GM12878 (cell line): ENCODE measurements around the gene NCS1. TPM values are rescaled to one million over a fixed set of nuclear protein-coding genes. Genes with fewer than 3 reads are reported as not detected.

ENCODE experiments used
- ATAC-seq: fragments of 200-7000 bp; cut with Tn5 transposase; 3 replicates; pipeline ENCODE4 v1.9.1; 2020; ENCODE audit warnings: mild to moderate bottlenecking, moderate library complexity
- BruUV-seq: library from RNA; stranded (reverse); fragments of 400-500 nt; replicated peaks from 2 replicates; lab custom pipeline; 2021; lab: Mats Ljungman, UMichigan
- CTCF ChIA-PET: fragments of 300-600 bp; sonication (Branson Sonifier 250); formaldehyde crosslinking; extraction: SDS; loops from one replicate; lab custom pipeline; 2021; ENCODE audit warnings: inconsistent platforms; lab: Yijun Ruan, JAX
- POLR2A ChIA-PET: fragments of 350-600 bp; formaldehyde crosslinking; extraction: SDS; loops from one replicate; lab custom pipeline; 2021; ENCODE audit warnings: inconsistent platforms; lab: Charles Lee
- RAD21 ChIA-PET: fragments of 300-600 bp; sonication (Branson Sonifier 250); formaldehyde crosslinking; loops from one replicate; lab custom pipeline; 2023; ENCODE audit warnings: antibody characterized with exemption; ENCODE audit not compliant: unreplicated experiment; lab: Charles Lee
- SMC1A ChIA-PET: fragments of 300-600 bp; sonication (Branson Sonifier 250); formaldehyde crosslinking; loops from one replicate; lab custom pipeline; 2023; ENCODE audit not compliant: unreplicated experiment, uncharacterized antibody; lab: Charles Lee
- DNase-seq: peaks from one replicate; pipeline ENCODE4 v3.0.0-alpha.2; 2011; ENCODE audit warnings: low read depth, low spot score
- FAIRE-seq: peaks from 3 replicates; lab custom pipeline; 2011; peaks lifted over from hg19 to GRCh38; lab: Jason Lieb, UNC
- H2AFZ ChIP-seq: 2 replicates; pipeline ENCODE4 v1.6.0; 2011; ENCODE audit warnings: low read depth, low read length, control low read depth; ENCODE audit not compliant: control insufficient read depth
- H3K27ac ChIP-seq: 2 replicates; pipeline ENCODE4 v1.5.1; 2011; ENCODE audit warnings: control low read depth; ENCODE audit not compliant: control insufficient read depth, insufficient read depth
- H3K27me3 ChIP-seq, 2 experiments: replicated peaks in 1 of 2; 2 replicates each; pipeline versions ENCODE4 v1.6.0 to v1.6.1; 2011; ENCODE audit warnings: low read length in 1 of 2; ENCODE audit not compliant: control insufficient read depth in 2 of 2, insufficient read depth in 2 of 2
- H3K36me3 ChIP-seq, 2 experiments: 2 replicates each; pipeline ENCODE4 v1.5.1; 2011; ENCODE audit warnings: low read length in 1 of 2; ENCODE audit not compliant: control insufficient read depth in 2 of 2, insufficient read depth in 2 of 2
- H3K4me1 ChIP-seq: 2 replicates; pipeline ENCODE4 v1.6.1; 2011; ENCODE audit warnings: mild to moderate bottlenecking, low read length, moderate library complexity, mixed read lengths; ENCODE audit not compliant: control insufficient read depth, insufficient read depth
- H3K4me2 ChIP-seq: 2 replicates; pipeline ENCODE4 v1.6.0; 2011; ENCODE audit warnings: control low read depth; ENCODE audit not compliant: control insufficient read depth, insufficient read depth
- H3K4me3 ChIP-seq: fragments of 200-600 bp; sonication (generic); 2 replicates; pipeline ENCODE4 v1.5.1; 2016
- H3K79me2 ChIP-seq: 2 replicates; pipeline ENCODE4 v1.6.0; 2011; ENCODE audit warnings: low read length; ENCODE audit not compliant: control insufficient read depth, insufficient read depth
- H3K9ac ChIP-seq: 2 replicates; pipeline ENCODE4 v1.8.0; 2011; ENCODE audit warnings: low read length, control low read depth, mixed read lengths; ENCODE audit not compliant: control insufficient read depth, insufficient read depth
- H3K9me3 ChIP-seq: replicated peaks from 3 replicates; pipeline ENCODE4 v1.5.1; 2011; ENCODE audit warnings: mild to moderate bottlenecking, low read length; ENCODE audit not compliant: control insufficient read depth, insufficient read depth
- H4K20me1 ChIP-seq: 2 replicates; pipeline ENCODE4 v1.6.0; 2011; ENCODE audit not compliant: control insufficient read depth, insufficient read depth
- BCL11A ChIP-seq: IDR thresholded peaks from 2 replicates; pipeline ENCODE4 v1.6.1; 2011; ENCODE audit warnings: low read depth, low read length
- CEBPZ ChIP-seq: fragments of 150-350 bp; IDR thresholded peaks from 2 replicates; pipeline ENCODE4 v1.6.1; 2016; ENCODE audit warnings: low read depth, low read length
- CREB1 ChIP-seq: IDR thresholded peaks from 2 replicates; pipeline ENCODE4 v1.6.1; 2012; ENCODE audit warnings: low read depth, mild to moderate bottlenecking, inconsistent platforms
- FOS ChIP-seq: IDR thresholded peaks from 3 replicates; pipeline ENCODE4 v1.6.1; 2011; ENCODE audit warnings: borderline replicate concordance; ENCODE audit not compliant: insufficient read length; ENCODE audit errors: extremely low read depth
- KLF5 ChIP-seq: fragments of 450-650 bp; IDR thresholded peaks from 2 replicates; pipeline ENCODE4 v1.6.1; 2014; ENCODE audit warnings: mild to moderate bottlenecking; ENCODE audit not compliant: partially characterized antibody
- PRDM15 ChIP-seq: fragments of 450-650 bp; formaldehyde crosslinking; IDR thresholded peaks from 2 replicates; pipeline ENCODE4 v1.4.0; 2020; ENCODE audit warnings: mild to moderate bottlenecking, moderate library complexity
- RELA ChIP-seq: fragments of 450-650 bp; IDR thresholded peaks from 2 replicates; pipeline ENCODE4 v1.8.0; 2014; ENCODE audit warnings: borderline replicate concordance; ENCODE audit not compliant: partially characterized antibody
- SMAD5 ChIP-seq: IDR thresholded peaks from 2 replicates; pipeline ENCODE4 v1.6.1; 2016; ENCODE audit warnings: antibody characterized with exemption, low read depth
- SUZ12 ChIP-seq: fragments of 200-600 bp; sonication (generic); IDR thresholded peaks from one replicate; pipeline ENCODE4 v1.6.1; 2018; ENCODE audit warnings: antibody characterized with exemption, mild to moderate bottlenecking; ENCODE audit not compliant: unreplicated experiment
- ZNF622 ChIP-seq: fragments of 450-650 bp; IDR thresholded peaks from 2 replicates; pipeline ENCODE4 v1.6.1; 2017; ENCODE audit warnings: mild to moderate bottlenecking, inconsistent platforms
- WGBS: methylation state at CpG from one replicate; pipeline ENCODE4 v1.1.6; 2016; ENCODE audit warnings: low lambda C conversion rate; ENCODE audit not compliant: insufficient replicate concordance, insufficient coverage; ENCODE audit errors: missing lambda C conversion rate; 5-methylcytosine and 5-hydroxymethylcytosine counted together
- in situ Hi-C: fragments of 300-500 bp; cut with MboI; formaldehyde crosslinking; loops from 9 replicates; pipeline ENCODE4 v1.14.3; 2018; ENCODE audit warnings: mixed read lengths
- intact Hi-C: fragments of 100-400 bp; cut with micrococcal nuclease; formaldehyde crosslinking; loops from one replicate; pipeline ENCODE4 v1.14.2; 2022; ENCODE audit not compliant: unreplicated experiment
- polyA plus RNA-seq, 11 experiments: library from polyadenylated mRNA; depleted of rRNA in 4 of 11; unstranded in 6 of 11; stranded (reverse) in 5 of 11; fragments of >200 nt; fragmentation: Nextera tagmentation in 4 of 11; fragmentation: Illumina TruSeq in 1 of 11; extraction: Ambion mirVana in 4 of 11; extraction: Trizol in 1 of 11; gene quantifications; 1 replicate in 1 of 11; 2 replicates in 10 of 11; pipeline versions ENCODE4 v1.2.1 to v1.2.3, GENCODE V29; 2011 to 2016; ENCODE audit warnings: inconsistent platforms in 2 of 11, missing spikeins in 2 of 11, low read depth in 1 of 11
- total RNA-seq, 4 experiments: library from RNA; depleted of rRNA in 3 of 4; stranded (reverse); fragments of >200 nt in 3 of 4; fragmentation: Illumina TruSeq in 1 of 4; extraction: Trizol in 1 of 4; gene quantifications; 2 replicates each; pipeline versions ENCODE4 v1.2.1 to v1.2.3, GENCODE V29; 2013 to 2021

NCS1 gene
- total and polyA plus RNA-seq, 10 of the 15 experiments (the other 5 are each of a cell fraction or from before 2014, with no cell fraction given), result 0.04 to 0.22 (median 0.06) TPM; not detected in 4

GRCh38 chr9:130226112-130226511 is 53.9 kb downstream of the NCS1 start (continued):
- TF ChIP-seq CEBPZ, result no peak
- no peak for TF ChIP-seq RELA
- TF ChIP-seq ZNF622, result no peak

GRCh38 chr9:130227833-130228232 is 55.6 kb downstream of the NCS1 start:
- CTCF ChIA-PET, result interaction anchor here (1.4 kb wide), 1 partner anchor 8 kb away, joined by 4 read pairs; no protein-coding TSS in a partner anchor
- Histone ChIP-seq H3K4me3 (no peak overlapping the region), H3K79me2 (no peaks in the 10 kb centered on the region), H3K27ac (no peak overlapping the region), H3K4me2 (no peak overlapping the region), H4K20me1 (no peaks in the 10 kb centered on the region), H2AFZ (no peak overlapping the region), H3K4me1 (no peaks in the 10 kb centered on the region), H3K9ac (no peak overlapping the region), H3K36me3 (no peaks in the 10 kb centered on the region), H3K27me3 (no peaks in the 10 kb centered on the region), H3K9me3 (no peaks in the 10 kb centered on the region; the same call in 2 of the 3 replicates)
- POLR2A ChIA-PET, result no interaction called here
- no TSS peak for BruUV-seq
- in situ Hi-C loops (no loop called here), intact Hi-C loops (no loop called here)
- 49% methylated on average over 3 of the region's 3 CpGs for WGBS
- no peak for FAIRE-seq
- no peak for ATAC-seq
- TF ChIP-seq SMAD5 (no peak), BCL11A (no peak), CREB1 (no peak), SUZ12 (no peak), ZNF622 (no peak), PRDM15 (CRISPR knock-in tag) (no peak), KLF5 (no peak), FOS (no peak)
- DNase-seq, result no peak
- SMC1A ChIA-PET, result interaction anchor here (0.5 kb wide), 1 partner anchor 502 kb away, joined by 3 read pairs; no protein-coding TSS in a partner anchor
- RAD21 ChIA-PET, result no interaction called here
